ENCODE measurements around the gene COX8C.

DNA sequence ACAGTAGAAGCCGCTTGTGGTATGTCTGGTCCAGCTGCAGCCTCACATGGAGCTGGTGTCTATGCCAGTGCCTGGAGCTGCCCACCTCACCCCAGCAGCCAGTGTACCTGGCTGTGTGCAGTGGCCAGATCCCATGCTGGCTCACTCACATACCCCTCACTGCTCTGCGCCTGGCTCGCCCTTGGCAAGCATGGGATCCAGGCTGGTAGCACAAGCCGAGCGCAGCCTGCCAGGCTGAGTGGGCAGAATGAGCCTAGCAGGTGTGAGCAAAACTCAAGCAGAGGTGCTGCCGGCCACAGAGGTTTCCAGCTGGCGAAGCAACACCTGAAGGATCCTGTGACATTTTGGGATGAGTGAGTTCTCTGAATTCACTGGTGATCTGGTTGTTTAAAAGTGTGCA, 9.1 kb upstream of the COX8C start:
- TF ChIP-seq, protein P1, sequence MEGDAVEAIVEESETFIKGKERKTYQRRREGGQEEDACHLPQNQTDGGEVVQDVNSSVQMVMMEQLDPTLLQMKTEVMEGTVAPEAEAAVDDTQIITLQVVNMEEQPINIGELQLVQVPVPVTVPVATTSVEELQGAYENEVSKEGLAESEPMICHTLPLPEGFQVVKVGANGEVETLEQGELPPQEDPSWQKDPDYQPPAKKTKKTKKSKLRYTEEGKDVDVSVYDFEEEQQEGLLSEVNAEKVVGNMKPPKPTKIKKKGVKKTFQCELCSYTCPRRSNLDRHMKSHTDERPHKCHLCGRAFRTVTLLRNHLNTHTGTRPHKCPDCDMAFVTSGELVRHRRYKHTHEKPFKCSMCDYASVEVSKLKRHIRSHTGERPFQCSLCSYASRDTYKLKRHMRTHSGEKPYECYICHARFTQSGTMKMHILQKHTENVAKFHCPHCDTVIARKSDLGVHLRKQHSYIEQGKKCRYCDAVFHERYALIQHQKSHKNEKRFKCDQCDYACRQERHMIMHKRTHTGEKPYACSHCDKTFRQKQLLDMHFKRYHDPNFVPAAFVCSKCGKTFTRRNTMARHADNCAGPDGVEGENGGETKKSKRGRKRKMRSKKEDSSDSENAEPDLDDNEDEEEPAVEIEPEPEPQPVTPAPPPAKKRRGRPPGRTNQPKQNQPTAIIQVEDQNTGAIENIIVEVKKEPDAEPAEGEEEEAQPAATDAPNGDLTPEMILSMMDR (IDR thresholded peaks at IDR 0.05): no peak
- TF ChIP-seq POLR2A (IDR thresholded peaks at IDR 0.05): no peak
